ENCODE measurements around the gene SERPIND1.

Gene SERPIND1

DNA sequence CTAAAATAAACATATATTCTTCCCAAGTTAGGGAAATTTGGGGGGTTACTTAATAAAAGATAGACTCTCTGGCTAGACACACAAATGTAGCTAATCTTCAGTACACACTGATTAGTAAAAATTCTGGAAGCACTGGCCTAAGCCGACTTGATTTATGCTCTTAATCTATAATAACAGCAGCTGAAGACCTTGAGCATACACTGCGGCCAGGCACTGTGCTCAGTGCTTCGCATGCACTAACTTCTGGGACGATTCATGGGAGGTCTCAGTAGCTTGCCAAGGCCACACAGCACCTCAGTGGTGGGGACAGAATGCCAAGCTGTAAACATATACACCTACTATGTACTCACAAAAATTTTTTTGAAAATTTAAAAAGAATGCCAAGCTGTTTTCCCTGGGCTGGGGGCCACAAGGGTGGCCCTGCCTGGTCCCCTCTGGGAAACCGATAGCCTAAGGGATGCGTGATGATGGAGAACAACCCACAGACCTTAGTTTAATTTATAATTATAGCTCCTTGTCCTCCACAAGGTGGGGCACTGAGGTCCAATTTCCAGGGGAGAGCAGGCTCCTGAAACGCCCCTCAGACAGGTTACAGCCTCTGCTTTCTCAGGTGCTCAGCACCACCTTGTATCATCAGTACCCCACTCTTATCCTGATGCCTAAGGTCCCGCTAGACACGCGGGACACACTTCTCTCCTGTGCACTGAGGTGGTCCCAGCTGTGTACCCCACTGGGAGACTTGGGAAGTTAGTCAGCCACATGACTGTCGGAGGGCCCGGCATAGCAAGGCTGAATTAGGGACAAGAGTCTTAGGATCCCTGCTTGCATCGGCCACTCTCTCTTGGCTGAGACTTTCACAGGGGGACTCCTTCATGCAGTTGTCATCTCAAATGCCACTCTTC lies 20.1 kb downstream of the SERPIND1 start:
- DNase-seq, result no peak

DNA sequence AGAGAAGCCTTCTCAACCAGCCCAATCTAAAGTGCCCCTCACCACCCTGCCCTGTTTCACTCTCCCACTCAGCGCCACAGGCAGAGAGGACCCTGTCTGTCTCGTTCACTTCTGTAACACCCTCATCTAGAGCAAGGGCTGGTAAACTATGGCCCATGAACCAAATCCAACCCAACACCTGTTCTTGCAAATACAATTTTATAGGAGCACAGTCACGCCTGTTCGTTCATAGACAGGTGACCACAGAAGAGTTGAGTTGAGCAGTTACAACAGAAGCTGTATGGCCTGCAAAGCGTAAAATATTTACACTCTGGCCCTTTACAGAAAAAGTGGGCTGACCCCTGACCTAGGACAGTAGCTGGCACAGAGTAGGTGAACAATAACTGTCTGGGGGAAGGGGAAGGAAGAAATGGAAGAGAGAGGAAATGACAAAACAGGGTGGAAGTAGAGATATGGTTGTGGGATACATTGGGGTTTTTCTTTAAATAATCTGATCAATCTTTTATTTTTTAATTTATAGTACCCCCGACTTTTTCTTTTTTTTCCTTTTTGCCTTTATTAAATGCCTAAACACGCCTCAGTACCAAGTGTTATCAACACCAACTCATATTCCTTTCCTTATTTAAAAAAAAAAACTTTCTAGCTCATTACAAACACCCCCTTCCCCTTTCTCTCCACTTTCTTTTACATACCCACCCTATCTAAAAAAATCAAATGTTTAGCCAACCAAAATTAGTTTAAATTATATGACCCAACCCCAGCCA lies 20.9 kb downstream of the SERPIND1 start:
- no peak for DNase-seq

DNA sequence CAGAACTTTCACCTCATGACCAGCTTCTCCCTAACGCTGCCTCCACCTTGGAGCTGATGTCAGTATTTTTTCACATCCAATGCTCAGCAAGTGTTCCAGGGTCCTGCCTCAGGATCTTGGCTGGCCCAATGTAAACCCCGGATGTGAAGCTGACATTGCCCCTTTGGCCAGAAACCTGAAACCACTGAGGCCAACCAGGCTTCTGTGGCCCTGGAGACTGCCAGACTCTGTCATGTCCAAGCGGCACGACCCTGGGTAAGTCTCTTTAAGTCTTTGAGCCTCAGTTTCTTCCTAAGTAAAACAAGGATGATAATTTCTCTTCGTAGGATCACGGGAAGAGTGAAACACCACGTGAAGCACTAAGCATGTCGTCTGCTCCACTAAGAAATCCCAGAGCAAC lies 22.8 kb downstream of the SERPIND1 start:
- DNase-seq, result no peak

DNA sequence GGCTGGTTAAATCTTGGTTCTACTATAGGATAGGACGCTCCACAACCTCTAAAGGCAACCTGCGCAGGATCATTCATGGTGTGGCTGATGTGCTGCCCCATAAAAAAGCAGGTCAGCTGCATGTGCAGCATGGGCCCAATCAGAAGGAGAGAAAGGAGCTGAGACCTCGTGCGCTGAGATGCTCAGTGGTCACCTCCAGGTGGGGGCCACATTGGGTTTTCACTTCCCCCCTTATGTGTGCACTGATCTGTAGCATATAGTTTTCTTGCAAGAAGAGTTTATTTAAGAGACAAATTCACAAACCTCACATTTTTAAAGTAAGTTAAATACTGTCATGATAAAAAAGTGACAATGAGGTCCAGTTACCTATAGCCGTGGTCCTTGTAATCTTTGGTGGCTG lies 24.3 kb downstream of the SERPIND1 start:
- no peak for DNase-seq

DNA sequence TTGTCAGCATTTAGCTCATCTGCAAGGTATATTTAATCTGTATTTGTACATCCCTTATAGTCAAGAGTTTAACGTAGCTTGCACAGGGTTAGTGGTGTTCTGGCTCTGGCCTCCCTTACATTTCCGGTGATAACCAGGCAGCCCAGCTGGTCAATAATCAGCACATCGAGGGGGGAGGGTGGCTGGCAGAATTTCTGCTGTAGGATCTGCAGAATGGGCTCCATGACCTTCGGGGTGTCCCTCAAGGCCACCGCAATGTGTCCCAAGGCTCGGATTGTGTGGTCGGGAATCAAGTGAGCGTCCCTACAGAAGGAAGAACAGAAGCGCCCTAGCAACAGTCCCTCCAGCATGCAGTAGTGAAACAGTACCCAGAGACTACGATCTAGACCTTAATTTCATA lies 25.1 kb downstream of the SERPIND1 start:
- DNase-seq, result no peak

DNA sequence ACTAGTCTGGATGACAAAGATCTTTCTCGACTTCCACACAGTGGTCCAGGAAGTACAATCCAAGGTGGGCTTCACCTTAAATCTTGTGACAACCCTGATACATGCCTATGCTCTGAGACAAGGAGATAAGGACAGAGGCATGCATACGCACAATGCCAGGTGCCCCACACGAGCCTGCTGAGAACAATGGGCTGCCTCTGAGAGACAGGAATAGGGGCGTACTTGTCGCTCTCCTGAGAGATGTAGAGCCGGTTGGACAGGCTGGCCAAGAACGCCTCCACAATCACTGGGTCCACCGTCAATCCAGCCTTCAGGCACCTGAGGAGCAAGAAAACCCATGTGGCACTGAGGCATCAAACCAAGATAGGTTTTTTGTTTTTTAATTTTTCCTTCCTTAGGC lies 25.5 kb downstream of the SERPIND1 start:
- no peak for DNase-seq

DNA sequence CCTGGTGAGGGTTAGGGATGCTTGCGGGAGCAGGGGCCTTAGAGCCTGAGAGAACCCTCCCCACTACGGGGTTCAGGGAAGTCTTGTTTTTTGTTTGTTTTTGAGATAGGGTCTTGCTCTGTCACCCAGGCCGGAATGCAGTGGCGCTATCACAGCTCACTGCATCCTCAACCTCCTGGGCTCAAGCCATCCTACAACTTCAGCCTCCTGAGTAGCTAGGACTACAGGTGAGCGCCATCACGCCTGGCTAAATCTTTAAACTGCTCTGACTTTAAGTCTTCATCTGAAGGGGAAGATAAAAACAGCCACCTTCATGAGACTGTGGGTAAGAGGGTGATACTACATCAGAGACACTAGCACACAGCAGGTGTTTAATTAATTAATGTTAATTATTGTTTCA lies 28.5 kb downstream of the SERPIND1 start:
- no peak for DNase-seq

DNA sequence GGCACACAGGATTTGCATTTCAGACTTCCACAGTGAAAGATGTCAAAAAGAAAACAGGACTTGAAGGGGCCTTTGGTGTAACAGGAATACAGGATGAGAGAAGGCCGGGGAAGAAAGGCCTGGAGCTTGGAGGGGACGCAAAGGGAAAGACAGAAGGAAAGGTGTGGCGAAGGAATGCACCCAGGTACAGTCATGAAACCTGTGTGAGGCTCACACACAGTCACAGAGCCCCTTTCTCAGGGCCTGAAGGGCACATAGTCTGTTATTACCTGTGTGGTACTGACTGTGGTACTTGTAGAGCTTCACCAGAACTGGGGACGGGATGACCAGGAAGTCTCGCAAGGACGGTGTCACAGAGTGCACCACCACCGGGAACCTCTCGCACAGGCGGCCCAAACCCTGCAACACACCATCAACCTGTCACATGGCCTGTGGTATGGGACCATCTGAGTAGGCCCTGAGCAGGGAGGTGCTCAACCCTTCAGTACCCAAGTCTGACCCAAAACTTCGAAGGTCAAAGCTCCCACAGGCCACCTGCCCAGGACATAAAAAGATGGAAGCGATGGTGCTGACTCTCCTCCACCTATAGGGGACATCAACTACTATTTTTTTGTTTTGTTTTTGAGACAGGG lies 29.1 kb downstream of the SERPIND1 start:
- no peak for DNase-seq

DNA sequence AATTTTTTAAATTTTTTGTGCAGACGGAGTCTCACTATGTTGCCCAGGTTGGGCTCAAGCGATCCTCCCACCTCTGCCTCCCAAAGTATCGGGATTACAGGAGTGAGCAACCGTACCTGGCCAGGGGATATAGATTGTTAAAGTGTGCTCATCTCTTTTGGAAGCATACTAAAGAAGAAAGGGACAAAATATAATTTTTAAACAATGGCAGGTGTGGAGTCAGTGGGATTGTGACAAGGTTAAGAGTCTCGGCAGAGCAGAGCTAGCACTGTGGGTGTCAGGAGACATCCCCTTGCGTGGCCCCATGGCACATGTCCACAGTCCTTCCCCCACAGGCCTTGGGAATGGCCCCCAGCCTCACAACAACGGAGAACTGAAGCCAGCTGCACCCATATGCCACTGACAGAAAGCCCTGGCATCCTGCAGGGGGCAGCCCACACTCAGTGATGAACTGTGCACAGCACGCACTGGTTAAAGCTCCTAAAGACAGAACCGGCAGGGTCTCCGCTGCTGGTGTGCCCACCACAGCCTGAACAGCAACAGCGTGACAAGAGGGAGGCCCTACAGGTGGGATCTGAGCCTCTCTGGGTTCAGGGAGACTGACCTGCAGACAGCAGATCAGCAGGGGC lies 29.9 kb downstream of the SERPIND1 start:
- DNase-seq, result peak; percentile 28

DNA sequence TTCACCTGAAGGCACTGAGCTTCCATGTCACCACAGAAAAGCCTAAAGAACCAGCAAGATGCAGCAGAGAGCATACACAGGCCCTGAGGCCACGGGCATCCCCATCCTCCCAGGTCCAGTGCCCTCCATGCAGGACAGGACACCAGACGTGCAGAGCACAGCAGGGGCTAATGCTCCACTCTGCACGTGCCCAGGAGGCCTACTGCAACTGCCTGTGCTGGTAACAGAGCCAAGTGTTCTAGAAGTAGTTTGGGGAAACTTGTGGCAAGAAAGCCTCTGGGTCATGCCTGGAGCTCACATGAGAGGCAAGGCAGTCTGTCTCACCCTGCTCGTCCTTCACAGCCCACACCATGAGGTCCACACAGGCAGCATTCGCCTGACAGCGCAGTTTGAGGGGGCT lies 30.7 kb downstream of the SERPIND1 start:
- DNase-seq, result no peak

DNA sequence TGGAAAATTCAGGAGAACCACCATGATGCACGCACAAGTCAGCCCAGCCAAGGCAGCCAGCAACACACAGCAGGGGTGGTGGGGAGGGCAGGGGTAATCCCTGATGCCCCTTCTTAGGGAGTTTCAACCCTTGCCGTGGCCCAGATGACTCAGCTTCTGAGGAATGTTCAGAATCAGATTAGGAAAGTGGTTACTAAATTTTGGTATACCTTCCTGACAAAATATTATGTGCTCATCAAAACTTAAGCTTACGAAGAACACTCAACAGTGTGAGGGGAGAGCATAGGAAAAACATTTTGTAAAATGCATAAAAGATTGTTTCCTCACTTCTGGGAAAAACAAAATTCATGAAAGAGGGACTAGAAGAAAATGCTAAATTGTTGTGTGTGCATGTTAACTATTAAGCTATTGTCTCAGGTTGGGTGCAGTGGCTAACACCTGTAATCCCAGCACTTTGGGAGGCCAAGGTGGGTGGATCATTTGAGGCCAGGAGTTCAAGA lies 32.1 kb downstream of the SERPIND1 start:
- DNase-seq, result no peak

DNA sequence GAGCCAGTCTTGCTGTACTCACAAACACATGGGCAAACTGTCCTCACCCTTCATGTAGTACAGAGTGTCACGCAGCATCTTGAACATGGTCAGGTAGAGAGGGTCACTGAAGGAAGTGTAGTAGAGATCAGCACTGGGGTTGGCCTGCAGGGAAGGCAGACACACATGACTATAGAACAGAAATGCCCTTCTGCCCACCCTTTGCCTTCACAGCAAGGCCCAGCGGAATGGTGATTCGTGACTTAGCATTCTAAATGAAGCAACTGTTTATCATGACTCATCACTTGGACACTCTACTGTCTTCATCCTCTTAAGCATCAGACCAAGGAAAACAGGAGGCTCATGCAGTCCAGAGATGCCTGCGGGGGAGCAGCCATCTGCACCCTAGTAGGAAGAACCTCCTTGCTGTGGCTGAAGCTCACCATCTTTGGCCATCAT lies 33.4 kb downstream of the SERPIND1 start:
- no peak for DNase-seq

DNA sequence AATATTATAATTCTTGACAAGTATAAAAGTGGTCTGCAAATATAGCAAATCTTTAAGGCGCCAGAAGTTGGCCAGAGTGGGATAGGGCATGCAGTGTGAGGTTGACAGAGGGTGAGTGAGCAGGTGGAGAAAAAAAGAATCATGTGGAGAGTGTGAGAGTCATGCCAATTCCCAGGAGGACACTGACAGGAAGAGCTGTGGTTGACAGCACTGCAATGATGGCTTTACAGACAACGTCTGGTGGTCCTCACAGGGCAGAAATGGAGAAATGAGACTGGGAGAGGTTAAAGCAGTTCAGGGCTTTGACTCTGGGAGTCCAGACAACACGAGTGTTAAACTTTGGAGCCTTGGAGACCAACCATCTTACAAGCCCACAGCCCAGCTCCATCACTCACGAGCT lies 34.9 kb downstream of the SERPIND1 start:
- no peak for DNase-seq

DNA sequence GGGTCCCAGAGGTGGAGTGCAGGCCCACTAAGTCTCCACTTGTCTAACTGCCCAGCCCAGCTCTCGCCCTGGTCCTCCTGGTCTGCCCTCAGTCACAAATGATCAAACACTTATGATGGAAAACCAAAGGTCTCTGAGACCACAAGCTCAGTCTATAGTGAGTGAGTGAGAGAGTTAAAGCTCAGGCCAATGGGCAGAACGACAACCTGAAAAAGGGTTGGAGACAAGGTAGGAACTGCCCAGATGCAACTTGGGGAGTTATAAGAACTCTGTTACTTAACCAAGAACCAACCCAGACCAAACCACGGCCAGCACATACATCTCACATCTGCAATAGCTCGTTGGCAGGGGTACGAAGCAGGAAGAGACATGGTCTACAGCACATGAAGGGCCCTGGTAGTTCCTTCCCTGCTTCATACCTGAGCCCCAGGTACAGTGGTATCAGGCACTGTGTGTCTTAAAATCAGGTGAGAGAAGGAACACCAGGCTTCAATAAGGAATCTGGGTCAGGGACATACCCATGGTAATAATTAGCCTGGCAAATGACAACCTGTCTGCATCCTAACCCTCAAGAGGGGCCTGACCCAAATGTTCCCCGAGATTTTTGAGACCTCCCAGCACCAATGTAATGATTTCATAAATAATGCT lies 35.7 kb downstream of the SERPIND1 start:
- no peak for DNase-seq

DNA sequence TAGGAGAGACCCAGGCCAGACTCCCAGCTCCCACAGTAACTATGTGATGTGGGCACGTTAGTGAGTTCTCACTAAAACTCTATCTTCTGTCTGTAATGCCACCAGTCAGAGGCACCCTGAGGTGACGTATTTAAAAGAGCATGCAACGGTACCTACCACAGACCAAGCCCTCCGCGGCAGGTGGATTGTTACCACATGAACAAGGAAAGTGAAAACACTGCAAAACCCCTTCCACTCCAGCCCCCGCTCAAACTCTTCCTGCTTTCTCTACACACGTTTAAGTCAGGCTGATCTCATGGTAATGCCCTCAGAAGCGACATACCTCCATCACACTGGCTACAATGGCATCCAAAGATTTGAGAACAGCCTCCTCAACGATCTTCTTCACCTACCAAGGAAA lies 36.7 kb downstream of the SERPIND1 start:
- DNase-seq, result peak; percentile 7

DNA sequence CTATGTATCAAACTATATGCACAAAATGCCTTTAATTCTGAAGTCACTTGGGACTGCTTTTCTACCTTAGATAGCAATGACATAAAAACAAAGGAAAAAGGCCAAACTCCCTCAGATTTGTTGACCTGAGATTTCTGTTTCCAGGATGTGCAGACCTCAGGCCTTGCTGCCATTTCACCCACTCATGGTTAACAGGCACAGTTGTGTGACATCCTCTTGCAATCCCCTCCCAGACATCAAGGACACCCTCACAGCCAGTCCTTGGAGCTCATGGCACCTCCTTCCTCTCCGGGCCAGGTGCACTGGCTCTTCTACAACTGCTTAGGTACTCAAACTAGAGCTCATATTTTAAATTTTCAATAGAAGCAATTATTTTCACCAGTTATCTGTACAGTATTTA lies 37.3 kb downstream of the SERPIND1 start:
- DNase-seq, result no peak

DNA sequence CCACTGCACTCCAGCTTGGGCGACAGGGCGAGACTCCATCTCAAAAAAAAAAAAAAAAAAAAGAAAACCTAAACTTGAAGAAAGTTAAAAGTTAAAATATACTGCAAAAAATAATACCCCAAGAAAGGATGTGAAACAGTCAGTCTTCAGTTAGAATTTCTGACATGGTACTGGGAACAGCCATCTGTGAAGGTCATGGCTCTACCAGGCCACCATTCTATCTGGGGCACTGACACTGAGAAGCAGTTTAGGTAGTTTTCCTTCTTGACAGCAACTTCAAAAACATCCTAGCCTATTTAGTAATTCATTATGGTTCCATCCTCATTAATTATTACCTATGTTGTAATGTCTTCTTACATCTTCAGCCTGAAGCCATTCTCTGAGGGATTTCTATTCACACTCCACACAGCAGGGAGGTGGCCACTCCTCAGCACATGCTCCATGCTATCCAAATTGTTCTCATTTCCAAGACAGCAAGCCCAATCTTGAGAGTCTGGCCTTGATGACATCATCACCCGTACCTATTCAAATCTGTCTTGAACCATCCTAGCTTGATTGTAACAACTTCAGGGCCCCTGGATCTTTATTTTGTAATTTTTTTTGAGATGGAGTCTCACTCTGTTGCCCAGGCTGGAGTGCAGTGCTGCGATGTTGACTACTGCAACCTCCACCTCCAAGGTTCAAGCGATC lies 38.2 kb downstream of the SERPIND1 start:
- no peak for DNase-seq

DNA sequence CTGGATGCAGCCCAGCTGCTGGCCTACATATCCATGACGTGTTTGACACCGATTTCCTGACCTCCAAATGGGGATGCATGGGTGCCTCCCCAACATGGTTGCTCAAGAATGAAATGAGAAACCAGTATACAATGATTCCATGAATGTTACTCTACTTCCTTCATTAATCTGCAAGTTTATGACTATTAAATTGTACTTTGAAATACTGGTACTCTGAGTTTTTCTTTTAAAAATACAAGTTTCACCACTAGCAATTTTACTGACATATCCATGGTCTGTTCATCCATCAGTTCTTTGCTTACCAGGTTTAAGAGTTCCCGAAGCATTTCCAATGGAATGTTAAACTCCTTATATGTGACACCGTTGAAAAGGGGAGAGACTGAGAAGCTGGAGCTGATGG lies 39.1 kb downstream of the SERPIND1 start:
- no peak for DNase-seq

DNA sequence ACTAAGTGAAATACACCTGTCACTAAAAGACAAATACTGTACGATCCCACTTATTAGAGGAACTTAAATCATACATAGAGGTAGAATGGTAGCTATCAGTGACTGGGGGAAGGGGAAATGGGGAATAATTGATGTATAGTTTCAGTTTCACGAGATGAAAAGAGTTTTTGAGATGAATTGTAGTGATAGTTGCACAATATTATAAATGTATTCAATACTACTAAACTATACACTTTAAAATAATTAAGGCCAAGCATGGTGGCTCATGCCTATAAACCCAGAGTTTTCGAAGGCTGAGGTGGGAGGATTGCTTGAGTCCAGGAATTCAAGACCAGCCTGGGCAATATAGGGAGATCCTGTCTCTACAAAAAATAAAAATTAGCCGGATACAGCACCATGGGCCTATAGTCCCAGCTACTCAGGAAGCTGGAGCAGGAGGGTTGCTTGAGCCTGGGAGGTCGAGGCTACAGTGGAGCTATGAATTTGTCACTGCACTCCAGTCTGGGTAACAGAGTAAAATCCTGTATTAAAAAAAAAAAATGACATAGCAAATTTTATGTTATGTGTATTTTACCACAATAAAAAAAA lies 40.4 kb downstream of the SERPIND1 start:
- DNase-seq, result no peak

DNA sequence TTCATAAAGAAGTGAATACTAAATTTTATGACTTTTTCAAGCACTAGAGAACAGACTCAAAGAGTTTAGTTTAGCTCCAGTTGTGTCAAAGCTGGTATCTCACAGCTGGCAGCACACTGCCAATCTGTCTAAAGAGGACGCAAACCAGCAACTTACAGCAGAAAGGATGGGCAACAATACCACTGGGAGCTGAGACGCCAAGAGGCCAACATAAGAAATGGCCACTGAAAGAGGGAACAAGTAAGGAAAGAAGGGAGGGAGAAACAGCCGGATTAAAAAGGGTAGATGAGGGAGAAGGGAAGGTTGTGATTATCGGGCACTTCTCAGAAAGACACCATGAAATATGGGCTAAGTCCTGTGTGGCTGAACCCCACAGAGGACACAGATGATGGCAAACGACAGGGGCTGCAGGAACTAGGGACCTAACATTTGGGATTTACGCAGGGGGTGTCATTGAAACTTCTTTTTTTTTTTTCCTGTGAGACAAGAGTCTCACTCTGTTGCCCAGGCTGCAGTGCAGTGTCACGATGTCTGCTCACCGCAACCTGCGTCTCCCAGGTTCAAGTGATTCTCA lies 41.7 kb downstream of the SERPIND1 start:
- no peak for DNase-seq

DNA sequence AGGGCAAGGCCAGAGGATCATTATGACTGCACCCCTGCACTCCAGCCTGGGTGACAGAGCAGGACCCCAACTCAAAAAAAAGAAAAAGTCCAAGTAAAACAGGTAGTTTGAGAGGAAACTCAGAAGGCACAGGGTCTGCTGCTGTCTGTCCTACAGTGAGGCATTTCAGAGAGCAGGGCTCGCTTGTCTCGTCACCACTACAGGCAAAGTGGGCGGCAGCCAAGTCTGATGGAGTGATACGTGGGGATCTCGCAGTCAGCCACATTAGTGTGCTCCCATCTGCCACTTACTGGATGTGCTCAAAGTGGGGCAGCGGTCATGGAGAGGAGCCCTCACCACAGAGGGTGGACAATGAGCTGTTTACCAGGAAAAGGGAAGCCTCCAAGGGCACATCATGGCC lies 42.6 kb downstream of the SERPIND1 start:
- no peak for DNase-seq

All from CD4-positive, alpha-beta T cell treated with Interleukin-21 for 1 hour (primary cell).